Measurements from ENCODE around the gene POU3F4. TPM values are rescaled to one million over a fixed set of nuclear protein-coding genes. Genes with fewer than 3 reads are reported as not detected.

Gene POU3F4
- total and polyA plus RNA-seq, 9 of the 15 experiments (the other 6 are each of a cell fraction or from before 2014, with no cell fraction given): not detected

- no peaks in the 10 kb centered on the region for H3K27me3 ChIP-seq (ENCODE audit: control insufficient read depth in 2 of 2, insufficient read depth in 2 of 2, low read length in 2 of 2)
- H2AFZ ChIP-seq (ENCODE audit: low read depth, low read length): no peak overlapping the region
- in situ Hi-C loops (cut with MboI) (no loop called here), intact Hi-C loops (cut with micrococcal nuclease) (no loop called here)
- no peaks in the 10 kb centered on the region for H3K79me2 ChIP-seq (ENCODE audit: control insufficient read depth, insufficient read depth, low read length)
- H3K4me3 ChIP-seq: no peak overlapping the region
- H3K36me3 ChIP-seq (ENCODE audit: control insufficient read depth, insufficient read depth, low read length): no peaks in the 10 kb centered on the region
- ATAC-seq: no peak
- no peak for FAIRE-seq
- 1% methylated on average over 14 of the region's 14 CpGs for WGBS (ENCODE audit: insufficient coverage, low coverage, missing lambda C conversion rate)
- H3K27ac ChIP-seq (ENCODE audit: extremely low read depth, low read depth, low read length): no peak overlapping the region
- TF ChIP-seq MTF1 (CRISPR knock-in tag; IDR thresholded peaks at IDR 0.05; ENCODE audit: borderline replicate concordance): no peak
- TF ChIP-seq ZNF830 (CRISPR knock-in tag; IDR thresholded peaks at IDR 0.05): no peak
- TF ChIP-seq SMARCA4 (IDR thresholded peaks at IDR 0.05): no peak
- DNase-seq (ENCODE audit: extremely low read depth in 1 of 4, low spot score in 3 of 4): no peak
- no peaks in the 10 kb centered on the region for H3K4me1 ChIP-seq (replicated peaks in 1 of 2; ENCODE audit: control insufficient read depth in 2 of 2, insufficient read depth in 2 of 2, low read length in 2 of 2)
- no peaks in the 10 kb centered on the region for H4K20me1 ChIP-seq (replicated peaks; ENCODE audit: control insufficient read depth, insufficient read depth, low read length)
- ChIA-PET CTCF (ENCODE audit: low intra/inter-chr PET ratio) (no interaction called here), POLR2A (no interaction called here)
- no peak overlapping the region for H3K4me2 ChIP-seq (ENCODE audit: insufficient read depth, low read length)
- H3K9me1 ChIP-seq (ENCODE audit: control insufficient read depth, insufficient read depth, low read length): no peaks in the 10 kb centered on the region
- no TSS peak for BruUV-seq (replicated peaks)
- H3K9me3 ChIP-seq (replicated peaks; ENCODE audit: control insufficient read depth, insufficient read depth, low read depth, low read length): no peaks in the 10 kb centered on the region
- H3K9ac ChIP-seq (ENCODE audit: insufficient read depth in 1 of 2, low read depth in 2 of 2, low read length in 2 of 2): no peak overlapping the region
Measured at GRCh38 chrX:83512111-83512510, 4.0 kb downstream of the POU3F4 start.

- H3K9me1 ChIP-seq (ENCODE audit: control insufficient read depth, insufficient read depth, low read length): no peaks in the 10 kb centered on the region
- H2AFZ ChIP-seq (ENCODE audit: low read depth, low read length): no peak overlapping the region
- no peak overlapping the region for H3K4me2 ChIP-seq (ENCODE audit: insufficient read depth, low read length)
- POLR2A ChIA-PET: no interaction called here
- ATAC-seq: no peak
- no peak overlapping the region for H3K9ac ChIP-seq (ENCODE audit: insufficient read depth in 1 of 2, low read depth in 2 of 2, low read length in 2 of 2)
- intact Hi-C loops (cut with micrococcal nuclease): no loop called here
- no peaks in the 10 kb centered on the region for H3K9me3 ChIP-seq (replicated peaks; ENCODE audit: control insufficient read depth, insufficient read depth, low read depth, low read length)
- no peak for DNase-seq (ENCODE audit: extremely low read depth in 1 of 4, low spot score in 3 of 4)
- no peaks in the 10 kb centered on the region for H4K20me1 ChIP-seq (replicated peaks; ENCODE audit: control insufficient read depth, insufficient read depth, low read length)
- H3K79me2 ChIP-seq (ENCODE audit: control insufficient read depth, insufficient read depth, low read length): no peaks in the 10 kb centered on the region
- BruUV-seq (replicated peaks): no TSS peak
- 0% methylated on average over 1 of the region's 1 CpG for WGBS (ENCODE audit: insufficient coverage, low coverage, missing lambda C conversion rate)
- H3K4me1 ChIP-seq (replicated peaks in 1 of 2; ENCODE audit: control insufficient read depth in 2 of 2, insufficient read depth in 2 of 2, low read length in 2 of 2): no peaks in the 10 kb centered on the region
- in situ Hi-C loops (cut with MboI): no loop called here
- CTCF ChIA-PET (ENCODE audit: low intra/inter-chr PET ratio): no interaction called here
- H3K4me3 ChIP-seq: no peak overlapping the region
- no peak for FAIRE-seq
- no peak overlapping the region for H3K27ac ChIP-seq (ENCODE audit: extremely low read depth, low read depth, low read length)
- no peaks in the 10 kb centered on the region for H3K27me3 ChIP-seq (ENCODE audit: control insufficient read depth in 2 of 2, insufficient read depth in 2 of 2, low read length in 2 of 2)
- H3K36me3 ChIP-seq (ENCODE audit: control insufficient read depth, insufficient read depth, low read length): no peaks in the 10 kb centered on the region
- TF ChIP-seq ETS1 (conservative IDR thresholded peaks at IDR 0.05; ENCODE audit: control insufficient read depth, low read depth, low read length) (no peak), ZBTB11 (CRISPR knock-in tag; IDR thresholded peaks at IDR 0.05) (no peak), ZNF507 (tag; conservative IDR thresholded peaks at IDR 0.05) (no peak), E2F5 (CRISPR knock-in tag; IDR thresholded peaks at IDR 0.05) (no peak), FUS (optimal IDR thresholded peaks at IDR 0.05; ENCODE audit: low read depth, low read length) (no peak), PTBP1 (IDR thresholded peaks at IDR 0.05; ENCODE audit: low read depth, low read length) (no peak), ZNF696 (CRISPR knock-in tag; conservative IDR thresholded peaks at IDR 0.05) (no peak)
Measured at GRCh38 chrX:83516597-83516996, 8.5 kb downstream of the POU3F4 start.
